GM19240 (cell line): ENCODE results near the gene C19orf85.
A peak's percentile ranks its signal among the peaks of the same experiment; 100 is the strongest.
"Not testable (repeated sequence)": the region's sequence is repeated elsewhere in the genome, so short reads cannot be mapped to it uniquely, and the experiment has no call there.

Experiments
- DNase-seq: peaks from one replicate; pipeline ENCODE4 v3.0.0; 2011; ENCODE audit warnings: low spot score; ENCODE audit not compliant: insufficient read length

Gene C19orf85

DNA sequence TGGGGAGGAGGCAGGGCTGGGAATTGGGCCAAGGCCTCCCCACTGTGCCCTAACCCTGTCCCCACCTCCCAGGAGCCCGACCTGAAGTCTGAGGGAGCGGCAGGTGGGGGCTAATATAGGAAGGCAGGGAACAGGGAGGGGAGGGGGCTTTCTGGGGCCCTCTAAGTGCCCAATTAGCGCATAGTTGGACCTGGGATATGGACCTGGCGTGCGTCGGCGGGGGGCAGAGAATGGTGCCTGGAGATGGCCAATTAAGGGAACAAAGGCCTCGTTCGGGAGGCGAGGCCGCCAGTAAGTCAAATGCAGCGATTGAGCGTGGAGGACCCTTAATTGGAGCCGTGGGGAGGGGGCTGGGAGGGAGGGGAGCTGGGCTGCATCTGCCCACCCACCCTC is at the start of gene C19orf85:
Gene C19orf85, minus strand, starts transcription at position 90 of the 393 bp plus-strand sequence. CDS start 197 bp downstream, outside the sequence.
- no peak for DNase-seq

DNA sequence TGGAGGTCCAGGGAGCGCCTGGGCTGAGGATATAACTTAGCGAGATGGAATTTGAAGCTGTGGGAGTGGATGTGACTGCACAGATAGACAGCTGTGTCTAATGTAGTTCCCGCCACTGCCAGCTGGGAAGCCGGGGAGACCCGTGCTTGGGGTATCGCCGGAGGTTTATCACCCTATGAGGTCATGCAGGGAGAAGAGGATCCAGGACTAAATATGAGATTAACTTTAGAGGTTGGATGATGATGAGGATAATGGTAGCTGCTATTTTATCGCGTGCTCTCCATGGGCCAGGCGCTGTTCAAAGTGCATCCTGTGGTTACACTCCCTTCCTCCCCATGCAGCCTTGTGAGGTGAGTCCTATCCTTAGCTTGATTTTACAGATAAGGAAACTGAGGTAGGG is 43.6 kb upstream of the C19orf85 start:
- DNase-seq: no peak

DNA sequence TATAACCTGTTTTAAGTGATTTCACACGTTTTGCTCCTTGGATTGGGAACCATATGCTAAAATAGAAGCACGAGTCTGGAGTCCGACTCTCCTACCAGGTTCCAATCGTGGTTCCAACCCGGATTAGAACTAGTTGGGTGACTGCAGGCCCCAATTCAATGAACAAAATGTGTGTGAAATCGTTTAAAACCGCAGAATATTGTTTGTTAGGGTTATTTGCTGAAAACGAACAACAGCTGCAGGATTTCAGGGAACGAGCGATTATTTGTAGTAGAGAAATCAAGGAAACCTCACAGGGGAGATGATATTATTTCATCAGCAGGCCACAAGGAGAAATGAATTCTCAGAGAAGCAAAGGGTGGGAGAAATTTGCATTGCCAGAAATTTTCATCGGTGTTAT is 40.4 kb upstream of the C19orf85 start:
- DNase-seq: no peak

- DNase-seq: no peak
Measured at GRCh38 chr19:55504252-55504603, 39.7 kb upstream of the C19orf85 start.

- peak; percentile 97 for DNase-seq
Measured at GRCh38 chr19:55503502-55504251, 39.1 kb upstream of the C19orf85 start.

- DNase-seq: no peak
Measured at GRCh38 chr19:55503157-55503501, 38.6 kb upstream of the C19orf85 start.

DNA sequence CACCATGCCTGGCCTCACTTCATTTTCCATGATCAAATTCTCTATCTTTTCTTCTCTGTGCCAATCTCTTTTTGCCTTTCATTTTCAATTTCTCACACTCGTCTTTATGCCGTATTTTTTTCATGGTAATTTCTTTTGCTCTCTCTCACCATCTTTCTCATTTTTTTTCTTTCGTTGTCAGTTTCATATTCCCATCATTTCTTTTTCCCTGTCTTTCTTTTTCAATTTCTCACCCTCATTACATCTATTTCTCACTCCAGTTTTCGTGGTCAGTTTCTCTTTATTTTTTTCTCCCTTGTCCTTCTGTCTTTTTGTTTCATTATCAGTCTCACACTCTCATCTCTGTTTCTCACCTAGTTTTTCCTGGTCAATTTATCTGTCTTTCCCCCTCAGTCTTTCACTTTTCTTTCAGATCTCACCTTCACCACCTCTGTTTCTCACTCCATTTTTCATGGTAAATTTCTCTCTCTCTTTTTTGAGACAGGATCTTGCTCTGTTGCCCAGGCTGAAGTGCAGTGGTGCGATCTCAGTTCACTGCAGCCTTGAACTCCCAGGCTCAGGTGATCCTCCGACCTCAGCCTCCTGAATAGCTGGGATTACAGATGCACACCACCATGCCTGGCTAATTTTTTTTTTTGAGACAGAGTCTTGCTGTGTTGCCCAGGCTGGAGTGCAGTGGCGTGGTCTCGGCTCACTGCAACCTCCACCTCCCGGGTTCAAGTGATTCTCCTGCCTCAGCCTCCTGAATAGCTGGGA is 37.8 kb upstream of the C19orf85 start:
- DNase-seq: no peak

GRCh38 chr19:55500368-55500952 is 35.9 kb upstream of the C19orf85 start:
- no peak for DNase-seq

DNA sequence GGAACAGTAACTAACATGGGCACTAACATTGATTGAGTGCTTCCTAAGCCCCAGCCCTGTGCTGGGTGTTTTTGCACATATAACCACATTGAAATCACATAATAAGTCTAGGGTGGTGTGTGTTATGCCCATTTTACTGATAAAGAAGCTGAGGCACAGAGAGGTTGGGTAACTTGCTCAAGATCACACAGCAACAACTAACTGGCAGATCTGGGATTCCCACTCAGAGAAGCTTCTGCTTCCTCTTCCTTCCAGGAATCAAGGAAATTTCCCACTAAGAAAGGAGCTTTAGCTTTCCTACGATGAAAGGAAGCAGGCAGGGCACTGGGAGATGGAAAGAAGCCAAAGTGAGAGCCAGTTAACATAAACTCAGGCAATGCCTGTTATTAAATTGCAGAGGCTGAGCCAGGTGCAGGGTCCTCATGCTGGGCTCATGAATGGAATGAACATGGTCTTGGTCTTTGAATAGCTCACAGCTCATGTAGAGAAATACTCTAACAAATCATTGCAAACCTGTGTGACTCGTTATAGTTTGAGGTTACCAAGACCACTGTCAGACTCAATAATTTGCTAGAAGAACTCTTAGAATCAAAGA is 33.8 kb upstream of the C19orf85 start:
- DNase-seq: no peak

DNA sequence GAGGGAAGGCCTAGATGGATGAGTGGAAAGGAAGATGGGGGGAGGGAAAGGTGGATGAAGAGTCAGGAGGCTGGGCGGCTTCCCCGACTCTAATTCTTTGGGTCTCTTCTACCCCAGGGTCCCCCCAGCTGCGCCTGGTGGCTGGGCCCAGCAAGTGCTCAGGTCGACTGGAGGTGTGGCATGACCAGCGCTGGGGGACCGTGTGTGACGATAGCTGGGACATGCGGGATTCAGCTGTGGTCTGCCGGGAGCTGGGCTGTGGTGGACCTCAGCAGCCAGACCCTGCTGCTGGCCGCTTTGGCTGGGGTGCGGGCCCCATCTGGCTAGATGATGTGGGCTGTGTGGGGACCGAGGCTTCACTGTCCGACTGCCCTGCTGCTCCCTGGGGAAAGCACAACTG is 33.2 kb upstream of the C19orf85 start:
- no peak for DNase-seq

- DNase-seq: not testable (repeated sequence)
Measured at GRCh38 chr19:55496820-55497219, 32.3 kb upstream of the C19orf85 start.

GRCh38 chr19:55495646-55496349 is 31.2 kb upstream of the C19orf85 start:
- DNase-seq: no peak

GRCh38 chr19:55494172-55494761 is 29.7 kb upstream of the C19orf85 start:
- no peak for DNase-seq

GRCh38 chr19:55493645-55494171 is 29.2 kb upstream of the C19orf85 start:
- no peak for DNase-seq

GRCh38 chr19:55493052-55493644 is 28.6 kb upstream of the C19orf85 start:
- no peak for DNase-seq

DNA sequence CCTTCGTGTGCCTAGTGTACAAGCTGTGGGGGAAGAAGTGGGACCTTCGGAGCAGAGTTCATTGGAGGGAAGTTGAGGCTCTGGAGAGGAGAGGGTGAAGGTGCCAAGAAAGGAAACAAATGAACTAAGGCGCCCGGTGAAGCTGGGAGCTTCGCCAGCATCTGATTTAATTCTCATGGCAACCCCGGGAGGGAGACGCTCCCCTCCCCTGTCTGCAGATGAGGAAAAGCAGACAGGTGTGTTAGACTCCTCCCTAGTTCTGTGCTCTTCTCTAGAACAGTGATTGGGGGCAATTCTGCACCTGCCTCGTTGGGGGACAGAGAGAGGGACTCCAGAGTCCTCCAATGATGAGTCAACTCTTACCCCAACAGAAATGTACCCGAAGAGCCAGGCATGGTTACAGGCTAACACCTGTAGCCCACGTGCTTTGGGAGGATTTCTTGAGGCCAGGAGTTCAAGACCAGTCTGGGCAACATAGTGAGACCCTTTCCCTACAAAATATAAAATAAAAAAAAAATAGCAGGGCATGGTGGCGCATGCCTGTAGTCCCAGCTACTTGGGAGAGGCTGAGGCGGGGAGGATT is 27.9 kb upstream of the C19orf85 start:
- no peak for DNase-seq

DNA sequence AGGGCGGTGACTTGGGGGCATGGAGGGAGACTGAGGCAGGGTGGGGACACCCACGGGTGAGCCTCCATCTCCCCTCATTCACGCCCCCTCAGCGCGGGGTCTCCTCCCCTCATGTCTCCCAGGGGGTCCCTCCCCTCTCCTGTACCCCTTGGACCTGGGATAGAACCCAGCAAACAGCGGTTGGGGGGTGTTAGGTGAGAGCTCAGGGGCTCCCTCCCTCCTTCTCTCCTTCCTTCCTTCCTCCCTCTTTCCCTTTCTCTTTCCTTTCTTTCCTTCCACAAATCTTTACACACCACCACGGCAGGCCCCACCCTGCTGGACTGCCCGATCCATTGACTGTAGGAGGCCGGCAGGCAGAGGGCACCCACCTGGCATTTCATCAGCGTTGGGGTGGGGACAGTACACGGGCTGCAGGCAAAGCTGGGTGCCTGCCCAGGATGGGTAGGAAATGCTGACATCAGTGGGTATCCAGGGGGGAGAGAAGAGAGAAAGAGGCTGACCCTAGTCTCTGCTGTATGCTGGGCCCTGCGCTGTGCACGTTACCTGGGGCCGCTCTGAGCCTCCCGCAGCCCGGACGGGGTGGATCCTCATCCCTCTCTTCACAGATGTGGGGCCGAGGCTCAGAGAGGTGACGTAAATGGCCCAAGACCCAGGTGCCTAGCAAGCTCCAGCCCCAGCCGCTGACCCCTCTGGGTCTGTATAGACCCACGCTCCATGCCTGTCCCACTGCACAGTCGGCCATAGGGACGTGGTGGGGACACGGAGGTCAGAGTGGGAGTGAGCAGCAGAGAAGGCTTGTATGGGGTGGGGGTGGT is 27.2 kb upstream of the C19orf85 start:
- no peak for DNase-seq

GRCh38 chr19:55490478-55491432 is 26.2 kb upstream of the C19orf85 start:
- DNase-seq: no peak
